ENCODE measurements around the gene PHOX2A.
A peak's percentile ranks its signal among the peaks of the same experiment; 100 is the strongest.

The PHOX2A gene

DNA sequence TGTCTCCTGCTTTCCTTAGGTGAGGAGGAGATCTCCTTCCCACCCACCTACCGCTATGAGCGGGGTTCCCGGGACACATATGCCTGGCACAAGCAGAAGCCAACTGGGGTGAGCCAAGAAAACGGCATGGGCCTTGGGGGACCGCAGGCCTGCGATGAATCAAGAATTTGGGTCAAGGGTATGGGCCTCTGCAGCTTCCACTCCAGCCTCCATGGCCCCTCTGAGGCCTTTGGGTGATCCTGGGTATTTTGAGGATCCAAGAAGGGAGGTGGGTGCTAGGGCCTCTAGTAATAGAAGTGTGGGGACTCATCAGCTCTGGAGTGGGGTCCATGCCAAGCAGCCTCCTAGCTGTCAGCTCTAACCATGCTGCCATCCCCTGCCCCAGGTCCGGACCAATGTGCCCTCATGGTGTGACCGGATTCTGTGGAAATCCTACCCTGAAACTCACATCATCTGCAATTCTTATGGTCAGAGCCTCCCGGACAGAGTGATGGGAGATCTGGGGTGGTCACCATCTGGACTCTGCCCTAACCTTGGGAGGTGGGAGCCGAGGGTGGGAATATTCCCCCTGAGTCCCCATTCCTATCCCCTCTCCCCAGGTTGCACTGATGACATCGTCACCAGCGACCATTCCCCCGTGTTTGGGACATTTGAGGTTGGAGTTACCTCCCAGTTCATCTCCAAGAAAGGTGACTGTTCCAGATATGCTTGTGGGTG, 10.8 kb downstream of the PHOX2A start:
- no peak for DNase-seq

DNA sequence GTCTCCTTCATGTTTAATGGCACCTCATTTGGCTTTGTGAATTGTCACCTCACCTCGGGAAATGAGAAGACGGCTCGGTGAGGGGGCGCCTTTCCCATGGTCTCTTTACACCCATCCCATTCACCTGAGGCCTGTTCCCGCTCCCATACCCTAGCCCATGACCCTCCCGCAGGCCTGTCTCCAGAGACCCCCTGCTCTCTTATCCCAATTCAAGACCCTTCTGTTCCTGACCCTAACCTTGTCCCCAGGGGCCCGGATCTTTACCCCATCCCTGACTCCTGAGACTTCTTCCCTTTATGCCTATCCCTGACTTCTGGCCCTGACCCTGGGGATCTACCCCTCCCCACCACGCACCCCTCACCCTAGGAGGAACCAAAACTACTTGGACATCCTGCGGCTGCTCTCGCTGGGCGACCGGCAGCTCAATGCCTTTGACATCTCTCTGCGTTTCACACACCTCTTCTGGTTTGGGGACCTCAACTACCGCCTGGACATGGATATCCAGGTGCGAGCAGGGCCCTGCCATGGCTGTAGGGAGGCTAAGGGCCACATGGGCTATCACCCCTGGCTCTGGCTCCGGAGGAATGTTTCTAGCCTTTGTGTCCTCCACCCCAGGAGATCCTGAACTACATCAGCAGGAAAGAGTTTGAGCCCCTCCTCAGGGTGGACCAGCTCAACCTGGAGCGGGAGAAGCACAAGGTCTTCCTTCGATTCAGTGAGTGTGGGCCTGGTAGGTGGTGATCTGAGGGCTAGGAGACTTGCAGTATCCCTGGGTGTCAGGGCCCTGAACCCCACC, 11.5 kb downstream of the PHOX2A start:
- DNase-seq = no peak

- DNase-seq = no peak
Measured at GRCh38 chr11:72231396-72232259, 12.3 kb downstream of the PHOX2A start.

DNA sequence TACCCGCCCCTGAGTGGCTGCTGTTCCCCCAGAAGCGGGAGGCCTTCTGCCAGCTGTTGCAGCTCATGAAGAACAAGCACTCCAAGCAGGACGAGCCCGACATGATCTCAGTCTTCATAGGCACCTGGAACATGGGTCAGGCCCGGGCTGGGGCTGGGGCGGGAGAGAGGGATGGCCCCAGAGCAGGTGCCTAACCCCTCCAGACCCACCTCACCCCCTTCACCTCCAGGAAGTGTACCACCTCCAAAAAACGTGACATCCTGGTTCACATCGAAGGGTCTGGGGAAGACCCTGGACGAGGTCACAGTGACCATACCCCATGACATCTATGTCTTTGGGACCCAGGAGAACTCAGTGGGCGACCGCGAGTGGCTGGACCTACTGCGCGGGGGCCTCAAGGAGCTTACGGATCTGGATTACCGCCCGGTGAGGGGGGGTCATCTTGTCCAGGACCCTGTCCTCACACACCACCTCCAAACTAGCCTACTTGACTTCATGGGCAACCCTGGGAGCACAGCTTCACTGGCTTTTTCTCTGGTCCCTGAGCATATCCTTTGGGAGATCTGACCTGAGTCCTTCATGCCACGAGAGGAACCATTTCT, 13.1 kb downstream of the PHOX2A start:
- DNase-seq = no peak

GRCh38 chr11:72229925-72230763, 13.8 kb downstream of the PHOX2A start:
- DNase-seq = no peak

GRCh38 chr11:72229336-72229924, 14.5 kb downstream of the PHOX2A start:
- no peak for DNase-seq

DNA sequence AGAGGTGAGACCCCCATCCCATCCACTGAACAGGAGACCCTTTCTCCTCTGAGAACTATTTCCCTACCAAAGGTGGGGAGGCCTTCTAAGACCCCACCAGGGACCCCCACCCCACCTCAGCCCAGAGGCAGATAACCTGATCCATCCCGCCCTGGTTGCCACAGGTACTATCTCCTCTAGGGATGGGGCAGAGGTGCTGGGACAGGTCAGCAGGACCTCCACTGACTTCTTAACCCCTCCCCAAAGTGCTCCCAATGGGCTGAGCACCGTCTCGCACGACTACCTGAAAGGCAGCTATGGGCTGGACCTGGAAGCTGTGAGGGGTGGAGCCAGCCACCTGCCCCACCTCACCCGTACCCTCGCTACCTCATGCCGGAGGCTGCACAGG, 15.1 kb downstream of the PHOX2A start:
- no peak for DNase-seq

GRCh38 chr11:72228229-72228843, 15.6 kb downstream of the PHOX2A start:
- no peak for DNase-seq

GRCh38 chr11:72227316-72228228, 16.4 kb downstream of the PHOX2A start:
- DNase-seq = peak; percentile 98

DNA sequence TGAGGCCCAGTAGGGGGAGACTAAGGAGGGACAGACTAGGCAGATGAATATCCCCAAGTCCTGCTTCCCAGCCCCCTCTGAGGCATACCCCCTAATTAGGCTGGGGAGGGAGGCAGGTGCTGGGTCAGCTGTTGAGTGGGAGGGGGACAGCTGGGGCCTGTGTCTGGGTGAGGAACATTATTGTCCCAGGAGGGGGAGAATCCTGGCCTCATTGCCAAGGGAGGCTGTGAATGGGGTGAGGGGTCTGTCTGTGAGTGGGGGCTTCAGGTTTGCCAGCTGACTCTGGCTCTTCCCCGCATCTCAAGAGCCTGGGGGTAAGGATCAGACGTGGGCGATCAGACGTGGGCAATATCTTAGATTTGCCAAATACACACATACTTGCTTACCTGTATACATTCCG, 17.3 kb downstream of the PHOX2A start:
- peak; percentile 43 for DNase-seq

- no peak for DNase-seq
Measured at GRCh38 chr11:72225411-72225951, 18.5 kb downstream of the PHOX2A start.

DNA sequence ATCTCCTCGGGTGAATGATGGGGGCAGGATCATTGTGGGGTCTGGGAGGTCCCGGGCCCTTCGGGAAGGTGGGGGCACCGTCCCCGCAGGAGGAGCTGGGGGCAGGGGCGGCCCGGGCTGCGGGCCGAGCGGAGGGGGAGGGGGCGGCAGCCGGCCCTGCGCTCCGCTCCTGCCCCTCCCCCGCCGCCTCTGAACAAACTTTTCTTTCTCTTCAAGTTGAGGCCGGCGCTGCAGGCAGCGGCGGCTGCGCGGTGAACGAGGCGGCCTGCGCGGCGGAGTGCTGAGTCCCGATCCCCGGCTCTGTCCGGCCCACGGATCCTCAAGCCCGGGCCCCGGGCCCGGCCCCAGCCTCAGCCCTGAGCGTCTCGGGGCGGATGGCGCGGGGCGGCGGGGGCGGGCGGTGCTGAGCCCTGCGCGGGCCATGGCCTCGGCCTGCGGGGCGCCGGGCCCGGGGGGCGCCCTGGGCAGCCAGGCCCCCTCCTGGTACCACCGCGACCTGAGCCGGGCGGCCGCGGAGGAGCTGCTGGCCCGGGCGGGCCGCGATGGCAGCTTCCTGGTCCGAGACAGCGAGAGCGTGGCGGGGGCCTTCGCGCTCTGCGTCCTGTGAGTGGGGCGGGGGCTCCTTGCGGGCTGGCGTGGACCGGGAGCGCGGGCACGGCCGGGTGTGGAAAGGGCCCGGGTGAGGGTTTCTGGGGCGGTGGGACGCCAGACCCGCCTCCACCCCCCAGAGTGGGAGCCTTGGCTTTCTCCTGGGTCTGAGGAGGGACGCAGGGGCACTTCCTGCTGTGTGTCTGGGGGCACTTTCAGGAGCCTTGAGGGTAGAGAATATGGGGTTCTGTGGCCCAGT, 19.2 kb downstream of the PHOX2A start, which contains the start of gene INPPL1:
TSS of gene INPPL1 (plus strand) at position 204 of the 847 bp plus-strand sequence. CDS start at position 422, 218 bp downstream.
- DNase-seq = no peak

- peak; percentile 32 for DNase-seq
Measured at GRCh38 chr11:72223615-72224563, 20.1 kb downstream of the PHOX2A start.

DNA sequence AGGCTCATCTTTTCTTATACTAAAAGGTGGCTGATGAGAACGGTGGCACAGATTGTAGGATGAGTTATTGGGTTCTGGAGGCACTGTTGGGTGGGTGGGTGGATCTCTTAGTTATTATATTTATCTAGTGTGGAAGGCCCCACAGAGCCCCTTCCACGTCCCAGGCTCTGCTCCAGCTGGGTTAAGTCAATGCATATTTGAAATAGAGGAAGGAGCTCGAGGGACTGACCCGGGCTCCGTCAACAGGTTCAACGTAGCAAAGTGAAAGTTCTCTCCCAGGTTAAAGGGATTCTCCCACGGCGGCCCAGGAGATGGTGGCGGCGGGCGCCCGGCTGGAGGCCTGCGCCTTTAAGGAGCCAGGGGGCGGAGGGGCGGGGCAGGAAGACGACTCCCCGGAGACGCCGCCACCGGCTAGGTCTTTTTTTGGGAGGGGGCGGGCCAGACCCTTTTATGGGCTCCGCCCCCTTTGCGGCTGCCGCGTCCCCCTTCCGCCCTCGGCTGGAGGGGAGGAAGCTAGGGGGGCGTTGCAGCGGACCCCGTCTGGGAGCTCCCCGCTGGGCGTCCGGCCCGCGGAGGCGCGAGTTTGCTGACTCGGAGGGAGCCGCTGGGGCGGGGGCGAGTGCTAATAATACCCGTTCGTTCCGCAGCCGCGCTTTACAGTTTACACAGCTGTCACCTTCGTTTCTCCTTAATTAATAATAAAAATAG, 20.9 kb downstream of the PHOX2A start:
- DNase-seq = peak; percentile 93

GRCh38 chr11:72222106-72222891, 21.7 kb downstream of the PHOX2A start:
- DNase-seq = no peak

All from NCI-H1092 (cell line).